GM12891 (cell line): ENCODE data around the gene ROBO1.

Source experiments
- POLR2A ChIP-seq: IDR thresholded peaks from 2 replicates; pipeline ENCODE4 v1.6.1; 2011; ENCODE audit warnings: low read depth, low read length, control low read depth
- POLR2AphosphoS5 ChIP-seq: IDR thresholded peaks from 2 replicates; pipeline ENCODE4 v1.6.1; 2011; ENCODE audit warnings: low read depth, low read length, control low read depth
- TAF1 ChIP-seq: IDR thresholded peaks from 2 replicates; pipeline ENCODE4 v1.6.1; 2011; ENCODE audit warnings: low read depth, low read length, control low read depth

DNA sequence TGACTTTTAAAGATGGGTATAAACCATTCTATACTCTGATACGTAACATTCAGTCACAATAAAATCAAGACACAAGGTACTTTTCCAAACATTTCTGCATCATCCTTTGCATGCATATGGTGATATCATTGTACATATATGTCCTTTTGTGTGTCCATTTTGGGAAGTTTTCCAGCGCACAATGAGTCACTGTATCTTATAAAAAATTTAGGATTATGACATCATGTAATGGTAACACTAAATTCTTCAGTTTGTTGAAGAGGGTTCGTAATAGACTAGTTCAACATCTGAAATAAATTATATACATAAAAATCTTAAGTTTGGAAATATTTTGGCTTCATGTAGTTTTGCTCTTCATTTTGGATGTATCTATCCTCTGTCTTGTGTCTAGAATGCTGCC lies 480.9 kb downstream of the ROBO1 start:
- TF ChIP-seq TAF1 = no peak
- no peak for TF ChIP-seq POLR2A
- TF ChIP-seq POLR2AphosphoS5 = no peak
